Chondrocyte (in vitro differentiated cells): ENCODE results near the gene PRRT4. TPM values are rescaled to one million over a fixed set of nuclear protein-coding genes. Genes with fewer than 3 reads are reported as not detected.

Source experiments
- DNase-seq: peaks from one replicate; pipeline ENCODE4 v3.0.0; 2021; ENCODE audit warnings: mixed read lengths, low spot score
- H3K27ac Mint-ChIP-seq: one replicate; pipeline ENCODE4 v1.8.0; 2021; ENCODE audit warnings: mild to moderate bottlenecking, moderate library complexity, mixed read lengths; ENCODE audit not compliant: unreplicated experiment
- H3K27me3 Mint-ChIP-seq: 2 replicates; pipeline ENCODE4 v1.8.0; 2021; ENCODE audit warnings: low read depth, mixed read lengths
- H3K36me3 Mint-ChIP-seq: 2 replicates; pipeline ENCODE4 v1.8.0; 2021; ENCODE audit warnings: low read depth, mixed read lengths
- H3K4me1 Mint-ChIP-seq: 2 replicates; pipeline ENCODE4 v1.8.0; 2021; ENCODE audit warnings: low read depth, mild to moderate bottlenecking, mixed read lengths
- H3K4me3 Mint-ChIP-seq: one replicate; pipeline ENCODE4 v1.8.0; 2021; ENCODE audit warnings: mild to moderate bottlenecking, moderate library complexity, mixed read lengths; ENCODE audit not compliant: unreplicated experiment
- H3K9me3 Mint-ChIP-seq: 2 replicates; pipeline ENCODE4 v1.8.0; 2021; ENCODE audit warnings: low read depth, mixed read lengths
- long read RNA-seq: library from polyadenylated mRNA; stranded (forward); transcript quantifications from one replicate; pipeline ENCODE4 v2.0.0, GENCODE V29; 2021
- total RNA-seq: library from RNA; stranded (reverse); gene quantifications from 3 replicates; pipeline ENCODE4 v1.2.1, GENCODE V29; 2021
- TF ChIP-seq, protein P1 (sequence below): fragments of 200-600 bp; sonication (generic); IDR thresholded peaks from 2 replicates; pipeline ENCODE4 v1.5.0; 2021; ENCODE audit warnings: antibody characterized with exemption, mild to moderate bottlenecking, moderate library complexity

The PRRT4 gene
- total RNA-seq, result 0.42 to 1.4 TPM (median 0.46 TPM) in 3 replicates
- long read RNA-seq, partial matches to known transcripts, result 0 of 1 reads
- long read RNA-seq, other reads (novel, unspliced or antisense), result 1 of 1 reads

DNA sequence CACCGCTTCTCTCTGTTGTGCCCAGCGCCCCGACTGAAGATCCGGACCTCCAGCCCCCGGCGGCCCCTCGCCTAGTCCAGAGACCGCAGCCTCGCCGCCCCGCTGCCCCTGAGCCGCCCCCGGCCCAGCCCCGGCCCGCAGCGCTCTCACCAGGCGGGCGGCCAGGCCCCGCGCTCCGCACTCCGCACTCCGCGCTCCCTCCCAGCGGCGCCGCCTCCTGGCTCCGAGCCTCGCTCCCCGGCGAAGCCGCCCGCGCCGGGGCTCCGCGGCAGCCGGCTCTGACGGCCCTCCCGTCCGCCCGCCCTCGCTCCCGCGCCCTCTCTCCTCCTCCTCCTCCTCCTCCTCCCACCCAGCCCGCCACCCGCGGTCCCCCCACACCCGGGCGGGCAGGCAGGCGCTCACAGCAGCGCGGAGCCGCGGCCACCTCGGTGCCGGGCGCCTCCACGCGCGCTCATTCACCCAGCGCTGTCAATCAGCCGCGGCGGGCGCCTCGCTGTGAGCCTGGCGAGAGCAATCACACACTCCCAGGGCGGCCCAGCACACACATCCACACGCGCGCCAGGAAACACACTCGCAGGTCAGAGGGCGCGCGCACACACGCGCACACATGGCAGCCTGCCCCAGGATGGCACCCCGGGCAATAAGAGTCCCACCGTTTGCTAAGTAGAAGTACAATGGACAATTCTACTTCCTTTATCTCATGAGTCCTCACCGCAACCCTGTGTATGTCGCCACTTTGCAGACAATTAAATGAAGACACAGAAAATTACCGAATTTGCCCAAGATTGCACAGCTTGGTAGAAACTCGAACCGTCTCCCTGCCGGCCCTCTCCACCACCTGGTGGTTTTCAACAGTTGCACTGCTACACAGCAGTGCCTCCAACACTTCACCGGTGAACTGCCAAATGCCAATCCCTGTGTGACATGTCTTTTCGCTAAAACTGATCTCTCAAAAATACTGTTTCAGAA lies at the start of gene PRRT4:
PRRT4 (minus strand) TSS at position 280 of the 969 bp plus-strand sequence.
- H3K27ac Mint-ChIP-seq, result no peak within 1 kb of the TSS
- no peak for DNase-seq
- TF ChIP-seq, protein P1, sequence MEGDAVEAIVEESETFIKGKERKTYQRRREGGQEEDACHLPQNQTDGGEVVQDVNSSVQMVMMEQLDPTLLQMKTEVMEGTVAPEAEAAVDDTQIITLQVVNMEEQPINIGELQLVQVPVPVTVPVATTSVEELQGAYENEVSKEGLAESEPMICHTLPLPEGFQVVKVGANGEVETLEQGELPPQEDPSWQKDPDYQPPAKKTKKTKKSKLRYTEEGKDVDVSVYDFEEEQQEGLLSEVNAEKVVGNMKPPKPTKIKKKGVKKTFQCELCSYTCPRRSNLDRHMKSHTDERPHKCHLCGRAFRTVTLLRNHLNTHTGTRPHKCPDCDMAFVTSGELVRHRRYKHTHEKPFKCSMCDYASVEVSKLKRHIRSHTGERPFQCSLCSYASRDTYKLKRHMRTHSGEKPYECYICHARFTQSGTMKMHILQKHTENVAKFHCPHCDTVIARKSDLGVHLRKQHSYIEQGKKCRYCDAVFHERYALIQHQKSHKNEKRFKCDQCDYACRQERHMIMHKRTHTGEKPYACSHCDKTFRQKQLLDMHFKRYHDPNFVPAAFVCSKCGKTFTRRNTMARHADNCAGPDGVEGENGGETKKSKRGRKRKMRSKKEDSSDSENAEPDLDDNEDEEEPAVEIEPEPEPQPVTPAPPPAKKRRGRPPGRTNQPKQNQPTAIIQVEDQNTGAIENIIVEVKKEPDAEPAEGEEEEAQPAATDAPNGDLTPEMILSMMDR, result no peak
- H3K4me1 Mint-ChIP-seq, result peaks cover 14% of the 10 kb centered on the region
- H3K36me3 Mint-ChIP-seq, result no peaks in the 10 kb centered on the region
- H3K4me3 Mint-ChIP-seq, result peak within 1 kb of the TSS; percentile 71
- H3K9me3 Mint-ChIP-seq, result no peaks in the 10 kb centered on the region
- H3K27me3 Mint-ChIP-seq, result peaks cover 50% of the 10 kb centered on the region

DNA sequence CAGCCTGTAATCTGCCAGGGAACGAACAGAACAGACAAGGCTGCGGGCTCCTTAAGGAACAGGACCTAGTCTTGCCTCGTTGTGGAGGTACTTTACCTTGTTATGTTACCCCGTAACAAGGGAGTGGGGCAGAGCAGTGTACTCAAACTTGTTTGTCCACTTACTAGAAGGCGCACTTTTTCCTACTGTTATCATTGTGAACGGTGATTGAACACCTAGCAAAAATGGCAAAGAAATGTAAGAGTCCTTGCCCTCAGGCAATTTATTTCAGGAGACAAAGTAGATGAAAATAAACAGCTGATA lies 48.9 kb upstream of the PRRT4 start:
- DNase-seq, result no peak
- Mint-ChIP-seq H3K36me3 (peaks cover 3% of the 10 kb centered on the region), H3K4me1 (peaks cover 22% of the 10 kb centered on the region), H3K9me3 (no peaks in the 10 kb centered on the region), H3K4me3 (peak overlapping the region; percentile 86), H3K27me3 (peaks cover 11% of the 10 kb centered on the region), H3K27ac (peak overlapping the region; percentile 89)
- TF ChIP-seq, protein P1, result no peak

- DNase-seq, result peak; percentile 91
- Mint-ChIP-seq H3K4me1 (peaks cover 25% of the 10 kb centered on the region), H3K27me3 (peaks cover 11% of the 10 kb centered on the region), H3K36me3 (peaks cover 3% of the 10 kb centered on the region), H3K27ac (peak within 1 kb of the TSS; percentile 89), H3K4me3 (peak within 1 kb of the TSS; percentile 86), H3K9me3 (no peaks in the 10 kb centered on the region)
- TF ChIP-seq, protein P1, result no peak
Observed at GRCh38 chr7:128409596-128410450, 48.3 kb upstream of the PRRT4 start, which contains the start of gene IMPDH1. IMPDH1 (minus strand) TSS chr7:128409982; CDS start chr7:128409901, 81 bp downstream.

GRCh38 chr7:128408709-128409595 lies 47.5 kb upstream of the PRRT4 start:
- Mint-ChIP-seq H3K4me1 (peaks cover 34% of the 10 kb centered on the region), H3K36me3 (peaks cover 3% of the 10 kb centered on the region), H3K27ac (peak overlapping the region; percentile 49), H3K9me3 (no peaks in the 10 kb centered on the region), H3K27me3 (peaks cover 10% of the 10 kb centered on the region), H3K4me3 (peak overlapping the region; percentile 79)
- TF ChIP-seq, protein P1, result no peak
- DNase-seq, result peak; percentile 78
